ENCODE results near the gene ARHGAP26. TPM values are rescaled to one million over a fixed set of nuclear protein-coding genes. Genes with fewer than 3 reads are reported as not detected.

The ARHGAP26 gene
- total RNA-seq, 1 experiment from 2014 or later, result 79.8 TPM

GRCh38 chr5:142845402-142845921, 75.3 kb downstream of the ARHGAP26 start:
- POLR2A ChIA-PET, result no interaction called here
- peaks cover 48% of the 10 kb centered on the region for H3K4me1 Mint-ChIP-seq (ENCODE audit: low read depth, unreplicated experiment)
- TF ChIP-seq, protein P1, sequence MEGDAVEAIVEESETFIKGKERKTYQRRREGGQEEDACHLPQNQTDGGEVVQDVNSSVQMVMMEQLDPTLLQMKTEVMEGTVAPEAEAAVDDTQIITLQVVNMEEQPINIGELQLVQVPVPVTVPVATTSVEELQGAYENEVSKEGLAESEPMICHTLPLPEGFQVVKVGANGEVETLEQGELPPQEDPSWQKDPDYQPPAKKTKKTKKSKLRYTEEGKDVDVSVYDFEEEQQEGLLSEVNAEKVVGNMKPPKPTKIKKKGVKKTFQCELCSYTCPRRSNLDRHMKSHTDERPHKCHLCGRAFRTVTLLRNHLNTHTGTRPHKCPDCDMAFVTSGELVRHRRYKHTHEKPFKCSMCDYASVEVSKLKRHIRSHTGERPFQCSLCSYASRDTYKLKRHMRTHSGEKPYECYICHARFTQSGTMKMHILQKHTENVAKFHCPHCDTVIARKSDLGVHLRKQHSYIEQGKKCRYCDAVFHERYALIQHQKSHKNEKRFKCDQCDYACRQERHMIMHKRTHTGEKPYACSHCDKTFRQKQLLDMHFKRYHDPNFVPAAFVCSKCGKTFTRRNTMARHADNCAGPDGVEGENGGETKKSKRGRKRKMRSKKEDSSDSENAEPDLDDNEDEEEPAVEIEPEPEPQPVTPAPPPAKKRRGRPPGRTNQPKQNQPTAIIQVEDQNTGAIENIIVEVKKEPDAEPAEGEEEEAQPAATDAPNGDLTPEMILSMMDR (IDR thresholded peaks at IDR 0.05; ENCODE audit: insufficient read depth in 1 of 2, low read depth in 1 of 2, low read length in 1 of 2, severe bottlenecking in 1 of 2, unreplicated experiment in 1 of 2), result no peak

GRCh38 chr5:142845954-142846398, 75.8 kb downstream of the ARHGAP26 start:
- Histone ChIP-seq H3K4me3 (ENCODE audit: low read depth, low read length) (no peak overlapping the region), H3K9me3 (no peaks in the 10 kb centered on the region), H3K4me1 (peaks cover 22% of the 10 kb centered on the region), H3K27me3 (replicated peaks; ENCODE audit: control insufficient read depth, insufficient read depth, low read length) (no peaks in the 10 kb centered on the region), H3K36me3 (ENCODE audit: control insufficient read depth, insufficient read depth, low read length) (no peaks in the 10 kb centered on the region)
- Mint-ChIP-seq H3K27me3 (ENCODE audit: insufficient read depth, unreplicated experiment) (no peaks in the 10 kb centered on the region), H3K9me3 (ENCODE audit: unreplicated experiment) (no peaks in the 10 kb centered on the region), H3K27ac (ENCODE audit: unreplicated experiment) (peak overlapping the region; percentile 77), H3K4me3 (ENCODE audit: unreplicated experiment) (no peak overlapping the region), H3K36me3 (ENCODE audit: insufficient read depth, unreplicated experiment) (peaks cover 14% of the 10 kb centered on the region), H3K4me1 (ENCODE audit: low read depth, unreplicated experiment) (peaks cover 48% of the 10 kb centered on the region)
- intact Hi-C loops (cut with micrococcal nuclease; ENCODE audit: unreplicated experiment), result loop anchor here (1.0 kb wide), 1 partner anchor 13 kb away; no protein-coding TSS in a partner anchor
- CTCF ChIA-PET, result interaction anchor here (1.3 kb wide), 1 partner anchor 133 kb away, joined by 5 read pairs; no protein-coding TSS in a partner anchor
- no peak for DNase-seq
- TF ChIP-seq, protein P1 (IDR thresholded peaks at IDR 0.05; ENCODE audit: insufficient read depth in 1 of 2, low read depth in 1 of 2, low read length in 1 of 2, severe bottlenecking in 1 of 2, unreplicated experiment in 1 of 2), result no peak
- POLR2A ChIA-PET, result no interaction called here
- BruUV-seq (replicated peaks), result no TSS peak

More at GRCh38 chr5:142845402-142845921, 75.3 kb downstream of the ARHGAP26 start:
- H3K36me3 ChIP-seq (ENCODE audit: control insufficient read depth, insufficient read depth, low read length), result no peaks in the 10 kb centered on the region
- CTCF ChIA-PET, result interaction anchor here (0.9 to 1.3 kb wide), 2 partner anchors 22 to 132 kb away, joined by 5 to 6 read pairs; no protein-coding TSS in a partner anchor
- H3K36me3 Mint-ChIP-seq (ENCODE audit: insufficient read depth, unreplicated experiment), result peaks cover 14% of the 10 kb centered on the region
- no peak overlapping the region for H3K4me3 ChIP-seq (ENCODE audit: low read depth, low read length)
- H3K4me3 Mint-ChIP-seq (ENCODE audit: unreplicated experiment), result no peak overlapping the region
- H3K4me1 ChIP-seq, result peaks cover 25% of the 10 kb centered on the region
- no TSS peak for BruUV-seq (replicated peaks)
- no peak for DNase-seq
- peak overlapping the region; percentile 77 for H3K27ac Mint-ChIP-seq (ENCODE audit: unreplicated experiment)
- intact Hi-C loops (cut with micrococcal nuclease; ENCODE audit: unreplicated experiment), result loop anchor here (1.0 kb wide), 1 partner anchor 12 kb away; no protein-coding TSS in a partner anchor
- H3K27me3 Mint-ChIP-seq (ENCODE audit: insufficient read depth, unreplicated experiment), result no peaks in the 10 kb centered on the region
- H3K9me3 Mint-ChIP-seq (ENCODE audit: unreplicated experiment), result no peaks in the 10 kb centered on the region
- H3K9me3 ChIP-seq, result no peaks in the 10 kb centered on the region
- no peaks in the 10 kb centered on the region for H3K27me3 ChIP-seq (replicated peaks; ENCODE audit: control insufficient read depth, insufficient read depth, low read length)

DNA sequence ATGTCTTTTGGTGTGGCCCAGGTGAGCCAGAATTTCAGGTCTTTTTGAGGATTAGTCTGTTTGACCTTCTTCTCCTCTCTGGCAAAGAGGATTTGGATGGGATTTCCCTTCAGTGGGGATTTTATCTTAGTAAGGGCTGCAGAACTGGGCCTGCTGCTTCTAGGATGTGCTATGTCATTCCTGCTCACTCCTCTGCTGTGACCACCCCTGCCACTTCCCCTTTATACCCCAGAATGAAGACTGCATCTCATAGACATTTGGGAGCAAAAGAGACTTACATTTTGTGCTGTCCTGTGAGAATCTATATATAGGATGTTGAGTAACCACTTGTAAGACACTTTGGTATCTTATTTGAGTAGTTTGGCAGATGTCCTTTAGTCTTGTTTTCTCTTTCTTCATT, 76.2 kb downstream of the ARHGAP26 start:
- Mint-ChIP-seq H3K36me3 (ENCODE audit: insufficient read depth, unreplicated experiment) (peaks cover 14% of the 10 kb centered on the region), H3K27ac (ENCODE audit: unreplicated experiment) (peak overlapping the region; percentile 77), H3K4me3 (ENCODE audit: unreplicated experiment) (no peak overlapping the region), H3K27me3 (ENCODE audit: insufficient read depth, unreplicated experiment) (no peaks in the 10 kb centered on the region), H3K9me3 (ENCODE audit: unreplicated experiment) (no peaks in the 10 kb centered on the region), H3K4me1 (ENCODE audit: low read depth, unreplicated experiment) (peaks cover 49% of the 10 kb centered on the region)
- no peaks in the 10 kb centered on the region for H3K9me3 ChIP-seq
- intact Hi-C loops (cut with micrococcal nuclease; ENCODE audit: unreplicated experiment), result no loop called here
- no peaks in the 10 kb centered on the region for H3K27me3 ChIP-seq (replicated peaks; ENCODE audit: control insufficient read depth, insufficient read depth, low read length)
- BruUV-seq (replicated peaks), result no TSS peak
- ChIA-PET POLR2A (no interaction called here), CTCF (interaction anchor here (1.3 kb wide), 1 partner anchor 133 kb away, joined by 5 read pairs; no protein-coding TSS in a partner anchor)
- DNase-seq, result no peak
- H3K4me3 ChIP-seq (ENCODE audit: low read depth, low read length), result no peak overlapping the region
- peaks cover 22% of the 10 kb centered on the region for H3K4me1 ChIP-seq
- no peaks in the 10 kb centered on the region for H3K36me3 ChIP-seq (ENCODE audit: control insufficient read depth, insufficient read depth, low read length)
- TF ChIP-seq, protein P1 (IDR thresholded peaks at IDR 0.05; ENCODE audit: insufficient read depth in 1 of 2, low read depth in 1 of 2, low read length in 1 of 2, severe bottlenecking in 1 of 2, unreplicated experiment in 1 of 2), result no peak
